Tibial nerve (tissue), 4 donors: ENCODE measurements around the gene BEST2. TPM values are rescaled to one million over a fixed set of nuclear protein-coding genes. Genes with fewer than 3 reads are reported as not detected.

ENCODE experiments used
- DNase-seq, 2 donors: peaks; one replicate each; pipeline ENCODE4 v3.0.0-alpha.2; 2019; ENCODE audit warnings: low spot score in 2 of 2
- H3K27ac ChIP-seq, 4 donors: fragments of 200-600 bp; sonication (generic) in 3 of 4; one replicate each; pipeline ENCODE4 v1.5.1; 2017 to 2019; ENCODE audit warnings: mild to moderate bottlenecking in 1 of 4
- H3K27me3 ChIP-seq, 2 donors: fragments of 200-600 bp; sonication (generic) in 1 of 2; one replicate each; pipeline versions ENCODE4 v1.5.1 to v1.6.0; 2017 to 2019
- H3K36me3 ChIP-seq, 3 donors: fragments of 200-600 bp; sonication (generic); one replicate each; pipeline ENCODE4 v1.5.1; 2018 to 2019
- H3K4me1 ChIP-seq, 4 donors: fragments of 200-600 bp; sonication (generic) in 3 of 4; one replicate each; pipeline ENCODE4 v1.5.1; 2017 to 2019
- H3K4me3 ChIP-seq, 4 donors: fragments of 200-600 bp; sonication (generic) in 3 of 4; one replicate each; pipeline ENCODE4 v1.5.1; 2017 to 2019; ENCODE audit warnings: mild to moderate bottlenecking in 1 of 4, moderate library complexity in 1 of 4
- H3K9me3 ChIP-seq, 4 donors: fragments of 200-600 bp; sonication (generic) in 3 of 4; one replicate each; pipeline ENCODE4 v1.5.1; 2017 to 2019
- EP300 ChIP-seq, 2 donors: sonication (generic); formaldehyde crosslinking; IDR thresholded peaks; one replicate each; pipeline ENCODE4 v1.6.1; 2017; ENCODE audit warnings: antibody characterized with exemption in 2 of 2, mild to moderate bottlenecking in 1 of 2
- POLR2A ChIP-seq, 2 donors: fragments of 450-650 bp; IDR thresholded peaks; one replicate each; pipeline ENCODE4 v1.6.1; 2017; ENCODE audit warnings: antibody characterized with exemption in 2 of 2, mild to moderate bottlenecking in 2 of 2, moderate library complexity in 2 of 2
- WGBS, 2 donors: methylation state at CpG; one replicate each; pipeline ENCODE4 v1.1.5; 2018; 5-methylcytosine and 5-hydroxymethylcytosine counted together
- total RNA-seq, 4 donors: library from RNA; depleted of rRNA; stranded (reverse); fragments of >200 nt; gene quantifications; one replicate each; pipeline ENCODE4 v1.1.0, GENCODE V29; 2016
- TF ChIP-seq, protein P1 (sequence below), 5 experiments: fragments of 200-600 bp in 3 of 5; fragments of 450-650 bp in 2 of 5; sonication (generic) in 3 of 5; IDR thresholded peaks; one replicate each; pipeline ENCODE4 v1.5.1; 2016 to 2019; ENCODE audit warnings: antibody characterized with exemption in 5 of 5, mild to moderate bottlenecking in 3 of 5, moderate library complexity in 2 of 5

Gene BEST2
- total RNA-seq, 4 donors from 2014 or later, result 0.21 TPM; not detected in 3

DNA sequence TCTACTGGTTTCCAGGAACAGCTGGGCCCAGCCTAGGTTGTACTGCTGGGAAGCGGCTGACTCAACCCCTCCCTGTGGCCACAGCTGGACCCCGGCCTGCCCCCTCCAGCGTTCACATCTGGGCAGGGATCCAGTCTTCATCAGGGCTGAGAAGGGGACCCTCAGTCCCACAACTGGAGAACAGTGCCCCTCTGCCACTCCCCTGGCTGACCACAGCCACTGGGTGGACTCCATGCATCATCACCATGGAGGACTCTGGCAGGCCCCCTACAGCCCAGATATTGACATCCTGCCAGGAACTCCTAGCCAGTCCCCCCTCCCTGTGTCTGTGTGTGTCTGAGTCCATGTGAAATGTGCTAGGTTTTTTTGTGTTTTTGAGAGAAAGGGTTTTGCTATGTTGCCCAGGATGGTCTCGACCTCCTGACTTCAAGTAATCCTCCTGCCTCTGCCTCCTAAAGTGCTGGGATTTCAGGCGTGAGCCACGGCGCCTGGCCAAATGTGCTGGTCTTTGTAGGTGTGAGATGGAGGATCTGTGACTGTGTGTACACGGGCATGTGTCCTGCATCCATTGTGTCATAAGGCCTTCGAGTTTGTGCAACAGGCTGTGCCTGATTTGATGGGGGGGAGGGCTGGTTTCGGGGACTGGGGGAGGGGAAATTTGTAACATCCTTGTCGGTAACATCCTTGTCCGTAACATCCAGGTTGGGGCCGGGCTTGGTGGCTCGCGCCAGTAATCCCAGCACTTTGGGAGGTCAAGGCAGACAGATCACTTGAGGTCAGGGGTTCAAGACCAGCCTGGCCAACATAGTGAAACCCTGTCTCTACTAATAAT is 27.8 kb downstream of the BEST2 start:
- 45 to 57% methylated on average over 15 of the region's 15 CpGs for WGBS, 2 donors
- Histone ChIP-seq H3K27me3 (no peaks in the 10 kb centered on the region), H3K4me1 (peaks cover 0 to 69% (median 56%) of the 10 kb centered on the region in 4 donors), H3K9me3 (no peaks in the 10 kb centered on the region), H3K4me3 (peak overlapping the region in 2 of 4 donors; percentile 59 to 81), H3K27ac (peak overlapping the region; percentile 93 to 98 (median 94)), H3K36me3 (no peaks in the 10 kb centered on the region)
- no peak for DNase-seq
- TF ChIP-seq EP300 (IDR thresholded peaks at IDR 0.05) (no peak), POLR2A (IDR thresholded peaks at IDR 0.05) (no peak)
- TF ChIP-seq, protein P1, sequence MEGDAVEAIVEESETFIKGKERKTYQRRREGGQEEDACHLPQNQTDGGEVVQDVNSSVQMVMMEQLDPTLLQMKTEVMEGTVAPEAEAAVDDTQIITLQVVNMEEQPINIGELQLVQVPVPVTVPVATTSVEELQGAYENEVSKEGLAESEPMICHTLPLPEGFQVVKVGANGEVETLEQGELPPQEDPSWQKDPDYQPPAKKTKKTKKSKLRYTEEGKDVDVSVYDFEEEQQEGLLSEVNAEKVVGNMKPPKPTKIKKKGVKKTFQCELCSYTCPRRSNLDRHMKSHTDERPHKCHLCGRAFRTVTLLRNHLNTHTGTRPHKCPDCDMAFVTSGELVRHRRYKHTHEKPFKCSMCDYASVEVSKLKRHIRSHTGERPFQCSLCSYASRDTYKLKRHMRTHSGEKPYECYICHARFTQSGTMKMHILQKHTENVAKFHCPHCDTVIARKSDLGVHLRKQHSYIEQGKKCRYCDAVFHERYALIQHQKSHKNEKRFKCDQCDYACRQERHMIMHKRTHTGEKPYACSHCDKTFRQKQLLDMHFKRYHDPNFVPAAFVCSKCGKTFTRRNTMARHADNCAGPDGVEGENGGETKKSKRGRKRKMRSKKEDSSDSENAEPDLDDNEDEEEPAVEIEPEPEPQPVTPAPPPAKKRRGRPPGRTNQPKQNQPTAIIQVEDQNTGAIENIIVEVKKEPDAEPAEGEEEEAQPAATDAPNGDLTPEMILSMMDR (IDR thresholded peaks at IDR 0.05), result no peak

- Histone ChIP-seq H3K9me3 (no peaks in the 10 kb centered on the region), H3K27me3 (no peaks in the 10 kb centered on the region), H3K4me3 (peak overlapping the region; percentile 27 to 53 (median 46)), H3K4me1 (peaks cover 0 to 88% (median 77%) of the 10 kb centered on the region in 4 donors), H3K36me3 (no peaks in the 10 kb centered on the region), H3K27ac (peak overlapping the region; percentile 81 to 100 (median 99))
- TF ChIP-seq POLR2A (IDR thresholded peaks at IDR 0.05), result peak in 1 of 2 donors; percentile 61
- no peak for TF ChIP-seq EP300 (IDR thresholded peaks at IDR 0.05)
- peak in 1 of 2 donors; percentile 72 for DNase-seq
- WGBS, 2 donors, result 4% methylated on average over 12 of the region's 12 CpGs
Measured at GRCh38 chr19:12782174-12782423, 30.5 kb downstream of the BEST2 start.

DNA sequence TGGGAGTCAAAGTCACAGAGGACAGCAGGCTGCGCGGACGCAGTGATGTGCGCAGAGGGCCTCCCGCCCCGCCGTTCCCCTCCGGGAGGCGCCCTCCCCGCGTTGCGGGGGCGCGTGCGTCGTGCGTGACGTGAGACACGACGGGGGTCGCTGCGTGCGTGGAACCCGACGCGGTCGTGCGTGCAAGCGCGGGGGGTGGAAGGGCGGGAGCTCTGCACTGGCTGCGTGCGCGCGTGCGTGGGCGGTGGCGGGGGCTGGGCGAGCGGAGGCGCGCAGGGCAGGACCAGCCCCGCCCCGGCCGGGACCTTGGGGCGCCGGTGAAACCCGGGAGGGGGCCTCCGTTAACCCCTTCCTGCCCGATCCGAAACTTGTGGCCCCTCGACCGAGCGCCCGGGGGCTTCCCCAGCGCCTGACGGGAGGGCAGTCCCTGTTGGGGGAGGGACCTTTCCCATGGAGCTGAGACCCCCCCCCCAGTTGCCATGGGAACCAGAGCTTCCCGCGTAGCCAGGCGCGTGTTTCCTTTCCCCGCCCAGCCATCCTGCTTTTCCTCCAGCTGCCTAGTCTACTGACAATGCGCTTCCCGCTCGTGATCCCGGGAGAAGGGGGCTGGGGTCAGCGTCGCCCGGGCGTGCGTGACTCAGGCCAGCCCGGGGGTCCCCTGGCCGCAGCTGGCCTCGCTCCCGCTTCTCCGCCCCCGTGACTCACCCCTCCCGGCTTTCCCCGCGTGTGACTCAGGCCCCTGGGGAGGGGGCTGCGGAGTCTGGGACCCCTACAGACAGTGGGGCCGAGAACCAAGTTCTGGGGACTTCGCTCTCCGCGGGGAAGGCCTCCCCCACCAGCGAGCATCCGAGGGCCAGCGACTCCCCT is 31.1 kb downstream of the BEST2 start:
- TF ChIP-seq EP300 (IDR thresholded peaks at IDR 0.05), result peak; percentile 93 to 95
- peak; percentile 18 to 52 for TF ChIP-seq POLR2A (IDR thresholded peaks at IDR 0.05)
- TF ChIP-seq, protein P1 (IDR thresholded peaks at IDR 0.05), result peak in 2 of 5 experiments; percentile 23 to 52
- H3K9me3 ChIP-seq, result no peaks in the 10 kb centered on the region
- H3K36me3 ChIP-seq, result no peaks in the 10 kb centered on the region
- peak overlapping the region; percentile 27 to 53 (median 46) for H3K4me3 ChIP-seq
- H3K27ac ChIP-seq, result peak overlapping the region; percentile 81 to 100 (median 99)
- no peaks in the 10 kb centered on the region for H3K27me3 ChIP-seq
- H3K4me1 ChIP-seq, result peaks cover 0 to 88% (median 77%) of the 10 kb centered on the region in 4 donors
- 1% methylated on average over 44 to 45 of the region's 88 CpGs for WGBS, 2 donors
- DNase-seq, result peak; percentile 79 to 81

- Histone ChIP-seq H3K36me3 (no peaks in the 10 kb centered on the region), H3K27me3 (no peaks in the 10 kb centered on the region), H3K4me3 (peak overlapping the region; percentile 27 to 53 (median 46)), H3K27ac (peak overlapping the region; percentile 81 to 100 (median 99)), H3K4me1 (peaks cover 0 to 89% (median 80%) of the 10 kb centered on the region in 4 donors), H3K9me3 (no peaks in the 10 kb centered on the region)
- no peak for DNase-seq
- 7 to 8% methylated on average over 6 to 14 of the region's 16 CpGs for WGBS, 2 donors
- no peak for TF ChIP-seq POLR2A (IDR thresholded peaks at IDR 0.05)
- TF ChIP-seq, protein P1 (IDR thresholded peaks at IDR 0.05), result no peak
- no peak for TF ChIP-seq EP300 (IDR thresholded peaks at IDR 0.05)
Measured at GRCh38 chr19:12783291-12783848, 31.8 kb downstream of the BEST2 start.

- DNase-seq, result no peak
- no peaks in the 10 kb centered on the region for H3K27me3 ChIP-seq
- H3K4me1 ChIP-seq, result peaks cover 0 to 89% (median 80%) of the 10 kb centered on the region in 4 donors
- peak overlapping the region in 1 of 4 donors; percentile 53 for H3K4me3 ChIP-seq
- WGBS, 2 donors, result 2 to 7% methylated on average over 13 to 19 of the region's 19 CpGs
- no peaks in the 10 kb centered on the region for H3K36me3 ChIP-seq
- no peaks in the 10 kb centered on the region for H3K9me3 ChIP-seq
- TF ChIP-seq EP300 (IDR thresholded peaks at IDR 0.05) (peak in 1 of 2 donors; percentile 49), POLR2A (IDR thresholded peaks at IDR 0.05) (no peak)
- H3K27ac ChIP-seq, result peak overlapping the region; percentile 81 to 100 (median 99)
Measured at GRCh38 chr19:12783849-12784393, 32.3 kb downstream of the BEST2 start.
